HCEC 1CT (cell line): Measurements from ENCODE around the gene SPNS1.
"Not testable (repeated sequence)": the region's sequence is repeated elsewhere in the genome, so short reads cannot be mapped to it uniquely, and the experiment has no call there.

Experiments
- DNase-seq: peaks from one replicate; pipeline ENCODE4 v3.0.0-alpha.2; 2017

SPNS1 gene

DNA sequence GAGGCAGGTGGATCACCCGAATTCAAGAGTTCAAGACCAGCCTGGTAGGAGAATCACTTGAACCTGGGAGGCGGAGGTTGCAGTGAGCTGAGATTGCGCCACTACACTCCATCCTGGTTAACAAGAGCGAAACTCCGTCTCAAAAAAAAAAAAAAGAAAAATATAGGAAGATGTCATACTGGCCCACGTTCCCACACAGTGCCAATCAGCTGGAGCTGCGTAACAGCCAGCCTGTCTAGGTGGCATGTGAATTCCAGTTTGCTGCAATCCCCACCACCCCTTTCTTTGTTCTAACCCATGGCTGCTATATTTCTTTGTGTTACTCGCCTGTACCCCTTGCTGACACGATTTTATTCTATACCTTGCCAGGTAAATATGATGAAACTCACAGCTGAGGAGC, 16.4 kb upstream of the SPNS1 start:
- DNase-seq = no peak

DNA sequence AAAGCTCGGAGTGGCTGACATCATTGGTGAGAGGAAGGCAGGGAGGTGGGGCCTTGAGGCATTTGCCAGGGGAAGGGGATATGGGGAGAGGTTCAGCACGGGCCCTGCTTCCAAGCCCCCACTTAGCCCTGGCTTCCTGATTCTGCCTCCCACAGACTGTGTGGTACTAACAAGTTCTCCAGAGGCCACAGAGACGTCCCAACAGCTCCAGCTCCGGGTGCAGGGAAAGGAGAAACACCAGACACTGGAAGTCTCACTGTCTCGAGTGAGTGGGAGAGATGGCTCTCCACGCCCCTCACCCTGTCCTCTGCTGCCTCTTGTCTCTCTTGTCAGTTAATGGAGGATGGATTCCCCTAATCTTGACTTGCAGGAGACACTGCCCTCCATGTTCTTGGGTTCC, 15.7 kb upstream of the SPNS1 start:
- no peak for DNase-seq

DNA sequence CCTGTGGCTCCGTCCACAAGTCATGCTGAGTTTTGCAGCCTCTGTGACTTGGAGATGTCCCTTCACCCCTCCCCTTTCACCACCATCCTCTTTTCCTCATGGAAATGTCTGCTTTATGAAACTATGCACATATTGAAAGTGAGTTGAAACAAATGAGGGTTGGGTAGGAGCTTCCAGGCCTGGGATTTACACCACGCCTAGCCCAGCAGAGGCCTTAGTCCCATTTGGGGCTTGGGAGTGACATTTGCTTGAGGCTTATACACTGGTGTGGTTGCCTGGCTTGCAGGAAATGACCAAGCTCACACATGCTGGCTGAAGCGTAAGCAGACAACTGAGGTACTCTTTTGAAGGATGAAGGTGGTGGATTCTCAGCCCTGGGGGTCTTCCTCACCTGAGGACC, 10.5 kb upstream of the SPNS1 start:
- no peak for DNase-seq

DNA sequence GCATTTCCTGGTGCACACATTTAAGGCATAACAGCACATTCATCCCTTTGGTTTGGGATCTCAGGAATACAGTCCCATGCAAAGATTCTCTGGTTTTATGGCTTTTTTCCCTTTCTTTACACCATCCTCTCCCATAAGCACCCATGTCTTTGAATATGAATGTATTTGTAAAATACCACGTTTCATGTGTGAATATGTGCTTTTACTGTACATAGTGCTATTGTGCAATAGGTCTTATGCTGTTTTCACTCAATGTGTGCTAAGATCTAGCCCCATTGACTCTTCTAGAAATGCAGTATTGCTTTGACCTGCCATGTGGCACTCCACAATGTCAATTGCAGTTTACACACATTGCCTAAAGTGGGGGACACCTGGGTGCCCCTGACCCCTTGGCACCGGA, 10.1 kb upstream of the SPNS1 start:
- DNase-seq = no peak

DNA sequence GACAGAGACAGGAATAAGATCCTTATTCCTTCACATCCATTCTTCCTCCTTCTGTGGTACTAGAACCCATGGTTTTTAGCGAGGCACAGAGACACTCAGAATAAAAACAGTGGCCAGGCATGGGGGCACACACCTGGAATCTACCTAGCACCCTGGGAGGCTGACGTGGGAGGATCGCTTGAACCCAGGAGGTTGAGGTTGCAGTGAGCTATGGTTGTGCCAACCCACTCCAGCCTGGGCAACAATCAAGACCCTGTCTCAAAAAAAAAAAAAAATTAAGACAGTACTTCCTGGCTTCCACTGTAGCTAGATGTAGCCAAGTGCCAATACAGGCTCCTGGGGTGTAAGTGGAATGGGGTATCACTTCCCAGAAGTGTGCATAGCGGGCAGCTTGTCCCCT, 7.4 kb upstream of the SPNS1 start:
- DNase-seq = no peak

DNA sequence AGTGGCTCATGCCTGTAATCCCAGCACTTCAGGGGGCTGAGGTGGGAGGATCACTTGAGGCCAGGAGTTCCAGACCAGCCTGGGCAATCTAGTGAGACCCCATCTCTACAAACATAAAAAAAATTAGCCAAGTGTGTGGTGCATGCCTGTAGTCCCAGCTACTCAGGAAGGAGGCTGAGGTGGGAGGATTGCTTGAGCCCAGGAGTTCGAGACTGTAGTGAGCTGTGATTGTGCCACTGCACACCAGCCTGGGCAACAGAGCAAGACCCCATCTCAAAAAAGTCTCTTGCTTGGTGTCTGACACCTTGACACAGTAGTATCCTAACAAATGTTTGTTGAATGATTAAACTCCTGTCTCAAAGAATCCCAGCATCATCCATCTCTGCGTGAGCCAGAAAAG, 4.9 kb upstream of the SPNS1 start:
- not testable (repeated sequence) for DNase-seq

DNA sequence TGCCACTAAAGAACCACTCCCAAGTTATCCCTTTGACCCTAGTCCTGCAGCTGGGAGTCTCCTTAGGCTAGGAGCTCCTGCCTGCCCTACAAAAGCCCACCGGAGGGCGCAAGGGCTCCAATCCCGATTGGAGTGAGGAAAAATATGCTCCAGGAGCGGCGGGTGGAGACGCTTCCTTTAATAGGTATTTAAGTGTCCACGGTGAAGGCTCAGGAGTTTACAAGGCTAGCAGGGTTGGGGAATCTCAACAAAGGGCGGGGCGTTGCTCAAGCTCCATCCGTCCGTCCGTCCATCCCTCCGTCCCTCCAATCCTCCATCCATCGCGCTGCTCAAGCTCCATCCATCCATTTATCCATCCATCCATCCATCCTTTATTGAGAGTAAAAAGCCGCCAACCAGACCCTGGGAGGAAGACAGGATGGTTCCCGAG, 556 bp upstream of the SPNS1 start:
- peak; percentile 63 for DNase-seq

DNA sequence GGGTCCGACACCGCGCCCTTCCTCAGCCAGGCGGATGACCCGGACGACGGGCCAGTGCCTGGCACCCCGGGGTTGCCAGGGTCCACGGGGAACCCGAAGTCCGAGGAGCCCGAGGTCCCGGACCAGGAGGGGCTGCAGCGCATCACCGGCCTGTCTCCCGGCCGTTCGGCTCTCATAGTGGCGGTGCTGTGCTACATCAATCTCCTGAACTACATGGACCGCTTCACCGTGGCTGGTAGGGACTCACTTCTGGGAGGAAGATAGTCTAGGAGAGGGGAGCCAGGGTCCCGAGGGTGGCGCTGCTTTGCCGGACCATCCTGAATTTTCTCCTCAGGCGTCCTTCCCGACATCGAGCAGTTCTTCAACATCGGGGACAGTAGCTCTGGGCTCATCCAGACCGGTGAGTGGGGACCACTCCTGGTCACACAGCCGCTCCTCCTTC, 601 bp downstream of the SPNS1 start:
- no peak for DNase-seq

DNA sequence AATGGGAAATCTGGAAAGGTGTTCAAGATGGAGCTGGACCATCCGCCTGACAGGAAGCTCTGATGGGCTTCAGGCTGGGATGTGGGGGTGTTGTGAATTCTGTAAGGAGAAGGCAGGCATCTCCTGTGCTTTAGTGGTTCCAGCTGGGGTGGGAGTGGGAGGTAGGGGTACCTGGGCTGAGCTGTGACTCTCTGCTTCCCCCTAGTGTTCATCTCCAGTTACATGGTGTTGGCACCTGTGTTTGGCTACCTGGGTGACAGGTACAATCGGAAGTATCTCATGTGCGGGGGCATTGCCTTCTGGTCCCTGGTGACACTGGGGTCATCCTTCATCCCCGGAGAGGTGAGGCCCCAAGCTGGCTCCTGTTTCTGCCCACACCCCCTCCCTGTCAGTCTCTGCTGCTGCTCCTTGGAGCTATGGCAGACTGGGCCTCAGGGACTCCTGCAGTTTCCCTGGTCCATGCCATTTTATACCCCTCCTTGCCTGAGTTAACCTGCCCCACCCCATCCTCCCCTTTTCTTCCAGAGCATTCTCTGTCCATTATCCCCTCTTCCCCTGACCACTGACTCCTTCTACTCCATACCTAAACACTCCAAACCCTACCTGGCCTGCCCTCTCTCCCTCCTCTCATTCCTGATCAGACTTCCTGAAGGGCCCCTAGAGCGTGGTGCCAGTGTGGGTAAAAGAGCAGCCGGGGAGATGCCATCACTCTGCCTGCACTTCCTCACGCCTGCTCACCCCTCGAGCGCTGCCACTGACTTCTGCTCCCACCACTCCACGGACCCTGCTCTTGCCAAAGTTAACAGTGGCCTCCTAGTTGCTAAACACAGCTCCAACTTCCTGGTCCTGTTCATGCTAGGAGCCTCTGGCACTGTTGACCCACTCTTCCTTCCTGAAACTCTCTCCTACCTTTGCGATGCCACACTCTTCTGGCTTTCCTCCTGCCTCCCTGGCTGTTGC, 3.4 kb downstream of the SPNS1 start:
- DNase-seq = no peak

DNA sequence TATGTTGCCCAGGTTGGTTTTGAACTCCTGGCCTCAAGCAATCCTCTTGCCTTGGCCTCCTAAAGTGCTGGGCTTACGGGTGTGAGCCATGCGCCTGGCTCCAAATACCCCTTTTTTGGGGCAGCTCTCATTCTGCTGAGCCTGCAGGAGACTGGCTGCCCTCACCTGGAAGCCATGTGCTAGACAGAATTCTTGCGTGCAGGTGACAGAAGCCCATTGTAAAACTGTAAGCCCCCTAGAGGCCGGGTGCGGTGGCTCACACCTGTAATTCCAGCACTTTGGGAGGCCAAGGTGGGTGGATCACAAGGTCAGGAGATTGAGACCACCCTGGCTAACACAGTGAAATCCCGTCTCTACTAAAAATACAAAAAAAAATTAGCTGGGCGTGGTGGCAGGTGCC, 5.8 kb downstream of the SPNS1 start:
- DNase-seq = not testable (repeated sequence)

DNA sequence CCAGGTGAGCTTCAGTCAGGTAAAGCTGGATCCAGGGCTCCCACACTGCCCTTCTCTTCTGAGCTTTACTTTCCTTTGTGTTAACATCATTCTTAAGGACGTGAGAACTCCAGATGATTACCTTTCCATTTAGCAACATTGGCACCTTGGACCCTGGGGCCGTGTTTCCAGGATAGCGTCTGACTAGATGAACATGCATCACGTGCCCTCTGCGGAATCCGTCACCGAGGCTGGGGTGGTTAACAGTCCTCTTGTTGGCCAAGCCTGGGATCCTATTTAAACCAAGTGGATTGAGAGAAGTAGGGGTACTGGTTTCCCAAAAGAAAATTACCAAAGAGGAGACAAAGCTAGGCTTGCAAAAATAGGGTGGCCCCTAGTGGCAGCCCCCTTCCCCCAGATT, 6.4 kb downstream of the SPNS1 start:
- no peak for DNase-seq

DNA sequence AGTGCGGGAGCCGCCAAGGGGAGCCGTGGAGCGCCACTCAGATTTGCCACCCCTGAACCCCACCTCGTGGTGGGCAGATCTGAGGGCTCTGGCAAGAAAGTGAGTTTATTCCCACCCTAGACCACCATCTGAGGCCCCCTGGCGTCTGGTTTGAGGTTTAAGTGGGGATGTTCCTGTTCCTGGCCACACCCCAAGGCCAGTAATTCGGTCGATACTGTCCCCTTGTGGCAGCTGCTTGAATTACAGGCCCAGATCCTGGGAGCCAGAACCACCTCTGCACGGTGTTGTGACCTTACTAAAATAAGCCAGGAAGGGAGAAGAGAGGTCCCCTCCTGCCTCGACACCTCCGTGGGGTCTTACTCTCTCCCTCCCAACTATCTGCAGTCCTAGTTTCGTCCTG, 6.9 kb downstream of the SPNS1 start:
- DNase-seq = no peak

DNA sequence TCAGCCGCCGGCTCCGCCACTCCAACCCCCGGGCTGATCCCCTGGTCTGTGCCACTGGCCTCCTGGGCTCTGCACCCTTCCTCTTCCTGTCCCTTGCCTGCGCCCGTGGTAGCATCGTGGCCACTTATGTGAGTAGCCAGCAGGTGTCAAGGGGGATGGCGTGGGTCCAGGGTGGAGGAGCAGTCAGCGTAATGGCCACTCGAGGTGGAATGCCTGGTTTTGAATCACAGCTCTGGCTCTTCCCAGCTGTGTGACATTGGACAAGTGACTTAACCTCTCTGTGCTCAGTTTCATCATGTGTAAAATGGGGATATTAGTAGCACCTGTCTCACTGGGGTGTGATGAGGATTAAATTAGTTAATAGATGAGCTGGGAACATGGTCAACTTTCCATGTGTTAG, 7.8 kb downstream of the SPNS1 start:
- no peak for DNase-seq

DNA sequence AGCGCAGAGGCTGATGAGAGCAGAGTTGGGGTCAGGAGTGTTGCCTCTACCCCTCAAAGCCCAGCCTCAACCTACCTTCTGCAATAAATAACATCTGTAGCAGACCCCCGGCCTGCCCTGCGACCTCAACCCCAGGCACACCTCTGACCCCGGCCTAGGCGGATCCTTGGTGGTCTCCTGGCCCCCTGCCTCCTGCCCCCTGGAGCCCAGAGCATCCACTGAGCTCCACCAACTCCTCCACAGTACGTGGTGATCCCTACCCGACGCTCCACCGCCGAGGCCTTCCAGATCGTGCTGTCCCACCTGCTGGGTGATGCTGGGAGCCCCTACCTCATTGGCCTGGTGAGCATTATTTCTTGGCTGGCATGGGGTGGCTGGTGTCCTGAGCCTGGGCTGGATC, 8.4 kb downstream of the SPNS1 start:
- no peak for DNase-seq

DNA sequence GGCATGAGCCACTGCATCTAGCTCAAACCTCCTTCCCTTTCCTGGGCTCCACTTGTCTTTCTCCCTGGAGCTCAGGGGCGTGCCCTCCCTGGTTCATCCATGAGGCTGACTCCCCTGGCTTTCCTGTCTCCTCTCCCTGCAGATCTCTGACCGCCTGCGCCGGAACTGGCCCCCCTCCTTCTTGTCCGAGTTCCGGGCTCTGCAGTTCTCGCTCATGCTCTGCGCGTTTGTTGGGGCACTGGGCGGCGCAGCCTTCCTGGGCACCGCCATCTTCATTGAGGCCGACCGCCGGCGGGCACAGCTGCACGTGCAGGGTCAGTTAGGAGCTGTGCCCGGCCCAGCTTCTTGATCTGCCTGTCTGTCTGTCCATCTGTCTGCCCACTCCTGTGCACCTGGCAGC, 9.1 kb downstream of the SPNS1 start:
- no peak for DNase-seq

DNA sequence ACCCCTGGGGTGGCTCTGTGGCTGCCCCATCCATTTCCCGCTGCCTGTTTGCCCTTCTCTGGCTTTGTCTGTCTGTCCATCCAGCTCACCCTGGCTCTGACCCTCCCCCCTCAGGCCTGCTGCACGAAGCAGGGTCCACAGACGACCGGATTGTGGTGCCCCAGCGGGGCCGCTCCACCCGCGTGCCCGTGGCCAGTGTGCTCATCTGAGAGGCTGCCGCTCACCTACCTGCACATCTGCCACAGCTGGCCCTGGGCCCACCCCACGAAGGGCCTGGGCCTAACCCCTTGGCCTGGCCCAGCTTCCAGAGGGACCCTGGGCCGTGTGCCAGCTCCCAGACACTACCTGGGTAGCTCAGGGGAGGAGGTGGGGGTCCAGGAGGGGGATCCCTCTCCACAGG, 9.5 kb downstream of the SPNS1 start:
- DNase-seq = no peak

DNA sequence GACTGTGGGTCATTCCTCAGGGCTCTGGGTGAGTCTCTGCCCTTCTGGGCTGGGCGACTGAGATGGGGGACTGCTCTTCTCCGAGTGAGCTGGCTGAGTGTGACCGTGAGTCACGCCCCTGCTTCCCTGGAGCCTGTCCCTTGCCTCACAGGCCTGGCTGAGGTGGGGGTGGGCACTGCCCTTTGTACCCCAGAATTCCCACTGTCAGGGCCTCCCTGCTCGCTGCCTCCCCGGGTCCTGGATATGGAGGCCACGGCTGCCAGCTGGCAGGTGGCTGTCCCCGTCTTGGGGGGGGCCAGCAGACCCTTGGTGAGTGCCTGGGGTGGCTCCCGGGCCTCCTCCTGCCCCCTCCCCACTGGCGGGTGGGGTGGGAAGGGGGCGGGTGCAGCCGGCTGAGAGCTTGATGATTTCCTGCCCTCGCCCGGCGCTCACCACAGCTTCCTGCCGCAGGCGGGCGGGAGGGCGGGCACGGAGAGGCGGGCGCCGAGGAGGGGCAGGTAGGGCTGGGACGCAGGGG, 10.1 kb downstream of the SPNS1 start, which contains the start of gene LAT:
LAT (plus strand) TSS at position 434 of the 517 bp plus-strand sequence. CDS start 366 bp downstream, outside the sequence.
- DNase-seq = no peak

DNA sequence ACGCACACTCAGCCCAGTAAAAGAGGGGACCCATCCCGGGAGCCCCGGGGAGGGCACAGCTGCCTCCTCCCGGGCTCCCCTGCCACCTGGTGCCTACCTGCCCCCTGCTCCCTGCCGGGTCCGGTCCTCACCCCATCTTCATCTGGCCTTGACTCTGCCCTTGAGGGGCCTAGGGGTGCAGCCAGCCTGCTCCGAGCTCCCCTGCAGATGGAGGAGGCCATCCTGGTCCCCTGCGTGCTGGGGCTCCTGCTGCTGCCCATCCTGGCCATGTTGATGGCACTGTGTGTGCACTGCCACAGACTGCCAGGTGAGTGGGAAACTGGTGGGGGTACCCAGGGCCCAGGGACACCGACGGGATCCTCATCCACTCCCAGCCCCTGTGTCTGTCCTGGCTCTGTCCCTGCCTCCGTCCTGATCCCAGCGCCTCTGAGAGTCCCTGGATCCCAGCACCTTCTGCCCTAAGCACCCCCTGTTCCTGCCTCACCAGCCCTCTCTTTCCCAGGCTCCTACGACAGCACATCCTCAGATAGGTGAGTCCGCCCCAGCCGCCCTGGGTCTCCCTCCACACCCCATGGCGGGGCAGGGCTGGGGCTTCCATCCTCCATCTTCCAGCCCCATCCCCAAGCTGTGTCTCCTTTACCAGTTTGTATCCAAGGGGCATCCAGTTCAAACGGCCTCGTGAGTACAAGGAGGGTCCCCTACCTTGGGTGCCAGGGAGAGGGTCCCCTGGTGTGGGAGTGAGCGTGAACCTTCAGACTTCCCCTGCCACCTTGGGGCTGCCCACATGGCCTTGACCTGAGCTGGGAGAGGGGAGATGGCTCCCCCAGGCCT, 10.8 kb downstream of the SPNS1 start:
- no peak for DNase-seq

DNA sequence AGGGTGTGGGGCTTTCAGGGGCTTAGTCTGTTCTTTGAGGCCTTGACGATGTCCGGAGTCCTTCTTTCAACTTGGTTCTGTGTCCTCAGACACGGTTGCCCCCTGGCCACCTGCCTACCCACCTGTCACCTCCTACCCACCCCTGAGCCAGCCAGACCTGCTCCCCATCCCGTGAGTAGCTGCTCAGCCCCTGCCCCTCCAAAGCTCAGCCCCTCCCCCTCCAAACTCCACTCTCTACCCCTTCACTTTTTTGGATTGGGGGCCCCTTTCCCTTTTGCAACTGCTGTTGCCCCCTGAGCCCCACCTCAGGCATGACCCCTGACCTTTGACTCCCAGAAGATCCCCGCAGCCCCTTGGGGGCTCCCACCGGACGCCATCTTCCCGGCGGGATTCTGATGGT, 11.5 kb downstream of the SPNS1 start:
- DNase-seq = no peak

DNA sequence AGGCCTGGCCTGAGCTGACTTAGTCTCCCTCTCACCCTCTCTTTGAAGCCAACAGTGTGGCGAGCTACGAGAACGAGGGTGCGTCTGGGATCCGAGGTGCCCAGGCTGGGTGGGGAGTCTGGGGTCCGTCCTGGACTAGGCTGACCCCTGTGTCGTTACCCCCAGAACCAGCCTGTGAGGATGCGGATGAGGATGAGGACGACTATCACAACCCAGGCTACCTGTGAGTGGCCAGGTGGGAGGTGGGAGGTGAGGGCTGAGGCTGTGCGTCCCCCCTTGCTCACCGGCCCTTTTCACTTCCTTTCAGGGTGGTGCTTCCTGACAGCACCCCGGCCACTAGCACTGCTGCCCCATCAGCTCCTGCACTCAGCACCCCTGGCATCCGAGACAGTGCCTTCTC, 11.9 kb downstream of the SPNS1 start:
- no peak for DNase-seq

DNA sequence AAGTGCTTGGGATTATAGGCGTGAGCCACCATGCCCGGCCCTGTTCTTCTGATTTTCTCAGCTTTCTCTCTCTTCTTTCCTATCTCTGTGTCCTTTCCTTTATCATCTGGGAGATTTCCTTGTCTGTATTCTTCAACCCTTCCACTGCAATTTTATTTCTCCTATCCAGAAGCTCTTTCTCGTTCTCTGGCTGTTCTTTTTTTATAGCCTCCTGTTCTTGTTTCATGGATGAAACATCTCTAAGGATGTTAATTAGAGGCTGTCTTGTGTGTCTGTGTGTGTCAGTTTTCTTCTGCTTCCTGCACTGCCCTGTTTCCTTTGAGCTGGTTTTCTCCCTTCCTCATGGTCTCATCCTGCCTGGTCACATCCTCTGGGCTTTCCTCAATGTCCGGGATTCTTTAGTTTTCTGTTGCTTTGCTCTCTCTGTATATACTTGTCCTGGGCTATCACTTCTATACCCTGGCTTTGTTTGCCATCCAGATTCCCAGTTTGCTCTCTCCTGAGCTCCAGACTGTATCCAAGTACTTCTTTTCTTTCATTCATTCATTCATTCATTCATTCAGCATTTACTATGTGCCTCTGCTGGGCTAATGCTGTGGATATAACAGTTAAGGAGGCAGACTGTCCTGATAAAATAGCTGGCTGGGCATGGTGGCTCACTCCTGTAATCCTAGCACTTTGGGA, 12.7 kb downstream of the SPNS1 start:
- no peak for DNase-seq

DNA sequence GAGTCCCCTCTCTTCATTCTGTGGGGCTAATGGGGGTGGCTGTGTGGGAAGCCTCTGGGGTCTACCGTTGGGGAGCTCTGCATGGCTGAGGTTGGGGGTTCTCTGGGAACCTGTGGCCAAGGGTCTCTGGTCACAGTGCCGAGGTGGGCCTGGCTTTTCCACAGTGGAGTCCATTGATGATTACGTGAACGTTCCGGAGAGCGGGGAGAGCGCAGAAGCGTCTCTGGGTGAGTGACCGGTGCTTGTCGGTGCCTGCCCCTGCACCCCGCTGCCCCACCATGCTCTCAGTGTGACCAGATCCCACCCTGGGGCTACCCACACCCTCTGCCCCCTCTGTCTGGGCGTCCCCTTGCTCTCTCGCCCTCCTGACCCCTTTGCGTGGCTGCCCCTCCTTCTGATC, 14.8 kb downstream of the SPNS1 start:
- no peak for DNase-seq
